Measurements from ENCODE around the gene RDH16. TPM values are rescaled to one million over a fixed set of nuclear protein-coding genes. Genes with fewer than 3 reads are reported as not detected.

Gene RDH16
- total and polyA plus RNA-seq, 2 experiments from 2014 or later = 0.52 to 0.66 TPM

- H3K27ac Mint-ChIP-seq = no peak overlapping the region
Measured at GRCh38 chr12:57003395-57003794, 46.0 kb upstream of the RDH16 start.

More at GRCh38 chr12:57003395-57003794, 46.0 kb upstream of the RDH16 start:
- peaks cover 6% of the 10 kb centered on the region for H3K27me3 Mint-ChIP-seq (ENCODE audit: insufficient read depth, low read depth, poor library complexity)
- peaks cover 22% of the 10 kb centered on the region for H3K4me1 Mint-ChIP-seq
- peaks cover 60% of the 10 kb centered on the region for H3K79me2 ChIP-seq (replicated peaks; ENCODE audit: insufficient read depth)
- peaks cover 8% of the 10 kb centered on the region for H3K4me1 ChIP-seq (ENCODE audit: insufficient read depth)
- H3F3A ChIP-seq (replicated peaks; ENCODE audit: low read depth) = peaks cover 7% of the 10 kb centered on the region; the same call in 1 of the 2 replicates
- no peak overlapping the region for H2AFZ ChIP-seq
- no peak for TF ChIP-seq STAT1 (IDR thresholded peaks at IDR 0.05; ENCODE audit: unreplicated experiment)
- TF ChIP-seq, protein P1, sequence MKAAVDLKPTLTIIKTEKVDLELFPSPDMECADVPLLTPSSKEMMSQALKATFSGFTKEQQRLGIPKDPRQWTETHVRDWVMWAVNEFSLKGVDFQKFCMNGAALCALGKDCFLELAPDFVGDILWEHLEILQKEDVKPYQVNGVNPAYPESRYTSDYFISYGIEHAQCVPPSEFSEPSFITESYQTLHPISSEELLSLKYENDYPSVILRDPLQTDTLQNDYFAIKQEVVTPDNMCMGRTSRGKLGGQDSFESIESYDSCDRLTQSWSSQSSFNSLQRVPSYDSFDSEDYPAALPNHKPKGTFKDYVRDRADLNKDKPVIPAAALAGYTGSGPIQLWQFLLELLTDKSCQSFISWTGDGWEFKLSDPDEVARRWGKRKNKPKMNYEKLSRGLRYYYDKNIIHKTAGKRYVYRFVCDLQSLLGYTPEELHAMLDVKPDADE (IDR thresholded peaks at IDR 0.05) = no peak
- no peak for TF ChIP-seq ZNF114 (CRISPR knock-in tag; IDR thresholded peaks at IDR 0.05)
- no peak for TF ChIP-seq REST (IDR thresholded peaks at IDR 0.05; ENCODE audit: unreplicated experiment)
- no peak for TF ChIP-seq EZH2phosphoT487 (IDR thresholded peaks at IDR 0.05; ENCODE audit: unreplicated experiment)
- TF ChIP-seq EZH2 (IDR thresholded peaks at IDR 0.05; ENCODE audit: low read depth, unreplicated experiment) = no peak
- TF ChIP-seq CTCF (conservative IDR thresholded peaks at IDR 0.05; ENCODE audit: low read depth in 2 of 2) = no peak
- H3K36me3 Mint-ChIP-seq (ENCODE audit: low read depth) = peaks cover 59% of the 10 kb centered on the region
- H3K27ac ChIP-seq (ENCODE audit: low read depth) = no peak overlapping the region
- peaks cover 26% of the 10 kb centered on the region for H3K36me3 ChIP-seq (ENCODE audit: insufficient read depth)
- no peak overlapping the region for H3K4me2 ChIP-seq
- H3K9me3 Mint-ChIP-seq = no peaks in the 10 kb centered on the region
- ATAC-seq (no peak), DNase-seq (ENCODE audit: low spot score) (no peak)
- no peaks in the 10 kb centered on the region for H3K9me2 ChIP-seq (ENCODE audit: insufficient read depth)
- H4K20me1 ChIP-seq (replicated peaks; ENCODE audit: insufficient read depth) = peaks cover 18% of the 10 kb centered on the region
- H3K27me3 ChIP-seq (ENCODE audit: insufficient read depth) = no peaks in the 10 kb centered on the region
- H3K4me3 ChIP-seq = no peak overlapping the region
- H3K4me3 Mint-ChIP-seq = no peak overlapping the region

Measured in GM23338 (cell line).